ENCODE data around the gene TSPAN6. TPM values are rescaled to one million over a fixed set of nuclear protein-coding genes. Genes with fewer than 3 reads are reported as not detected.
A peak's percentile ranks its signal among the peaks of the same experiment; 100 is the strongest.

Gene TSPAN6
- total RNA-seq, 2 experiments from 2014 or later, result not detected

DNA sequence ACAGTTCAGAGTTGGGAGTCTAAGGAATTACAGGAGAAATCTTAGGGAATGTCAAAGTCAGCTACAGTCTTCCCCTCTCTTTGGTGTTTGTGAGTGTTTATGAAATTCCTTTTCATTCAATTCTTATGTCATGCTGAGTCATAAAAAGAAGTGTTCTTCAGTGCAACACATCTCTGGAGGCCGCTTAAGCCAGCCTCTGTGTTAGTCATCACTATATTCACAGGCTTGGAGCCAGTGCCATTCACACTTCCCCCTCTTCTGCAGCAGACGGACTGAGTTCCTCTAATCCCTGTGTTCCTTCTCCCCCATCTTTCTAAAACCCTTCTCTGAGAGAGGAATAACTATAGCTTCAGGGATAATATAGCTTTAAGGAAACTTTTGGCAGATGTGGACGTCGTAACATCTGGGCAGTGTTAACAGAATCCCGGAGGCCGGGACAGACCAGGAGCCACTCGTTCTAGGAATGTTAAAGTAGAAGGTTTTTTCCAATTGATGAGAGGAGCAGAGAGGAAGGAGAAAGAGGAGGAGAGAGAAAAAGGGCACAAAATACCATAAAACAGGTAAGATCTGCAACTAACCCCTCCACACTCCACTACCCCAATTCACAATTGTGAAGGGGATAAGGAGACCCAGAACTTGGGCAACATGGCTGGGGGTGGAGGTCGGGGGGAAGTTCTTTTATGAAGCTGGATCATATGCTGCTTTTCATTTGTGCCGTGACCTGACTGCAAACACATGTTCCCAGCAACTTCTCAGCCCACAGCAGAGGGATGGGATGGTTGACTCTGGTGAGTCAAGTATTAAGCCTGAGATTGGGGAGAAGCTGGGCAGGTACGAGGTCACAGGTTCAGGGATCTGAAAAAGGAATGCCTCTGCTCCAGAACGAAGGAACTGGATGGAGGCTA is 7.6 kb upstream of the TSPAN6 start, which contains the start of gene SRPX2:
SRPX2 (plus strand) TSS at position 244 of the 905 bp plus-strand sequence. CDS start 2,124 bp downstream, outside the sequence.
- no peak for ATAC-seq
- POLR2A ChIA-PET, result no interaction called here
- Mint-ChIP-seq H3K9me3 (ENCODE audit: insufficient read depth) (no peaks in the 10 kb centered on the region), H3K36me3 (ENCODE audit: low read depth) (no peaks in the 10 kb centered on the region), H3K4me3 (no peak within 1 kb of the TSS), H3K4me1 (ENCODE audit: low read depth) (no peaks in the 10 kb centered on the region), H3K27ac (no peak within 1 kb of the TSS), H3K27me3 (ENCODE audit: low read depth) (peaks cover 7% of the 10 kb centered on the region)
- CTCF ChIA-PET, result no interaction called here
- DNase-seq, result no peak

DNA sequence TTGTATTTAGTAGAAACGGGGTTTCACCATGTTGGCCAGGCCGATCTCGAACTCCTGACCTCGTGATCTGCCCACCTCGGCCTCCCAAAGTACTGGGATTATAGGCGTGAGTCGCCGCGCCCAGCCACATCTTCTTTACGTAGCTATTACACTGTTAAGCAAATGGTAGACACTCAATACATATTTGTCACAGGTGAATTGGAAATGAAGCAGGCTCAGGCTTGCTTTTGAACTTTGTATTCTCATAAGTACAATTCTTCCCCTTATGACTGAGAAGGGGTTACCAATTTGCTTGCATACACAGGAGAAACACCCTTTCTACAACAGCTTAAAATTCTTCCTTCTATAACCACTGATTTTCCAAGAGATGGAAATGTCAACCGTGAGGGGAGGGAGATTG is 6.6 kb upstream of the TSPAN6 start:
- ChIA-PET POLR2A (no interaction called here), CTCF (no interaction called here)
- no peaks in the 10 kb centered on the region for H3K4me1 Mint-ChIP-seq (ENCODE audit: low read depth)
- H3K27me3 Mint-ChIP-seq (ENCODE audit: low read depth), result peaks cover 7% of the 10 kb centered on the region
- no peaks in the 10 kb centered on the region for H3K36me3 Mint-ChIP-seq (ENCODE audit: low read depth)
- H3K4me3 Mint-ChIP-seq, result no peak overlapping the region
- H3K9me3 Mint-ChIP-seq (ENCODE audit: insufficient read depth), result no peaks in the 10 kb centered on the region
- H3K27ac Mint-ChIP-seq, result no peak overlapping the region
- ATAC-seq (no peak), DNase-seq (no peak)

DNA sequence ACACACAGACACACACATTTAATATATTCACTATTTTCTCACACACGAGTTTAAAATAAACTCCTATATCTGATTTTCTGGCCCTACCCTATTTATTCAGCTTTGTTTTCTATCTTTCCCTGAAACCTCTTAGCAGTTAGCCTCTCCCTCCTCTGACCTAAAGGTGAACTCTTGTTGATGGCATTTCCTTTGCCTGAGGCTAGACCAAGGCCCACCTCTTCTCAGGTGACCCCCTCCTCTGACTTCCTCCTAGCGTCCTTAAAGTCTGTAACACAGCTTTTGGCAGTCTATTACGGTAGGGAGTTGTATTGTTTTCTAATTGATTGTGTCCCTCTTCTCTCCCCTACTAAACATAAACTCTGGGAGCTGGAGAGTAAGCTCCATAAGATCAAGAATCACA is 5.7 kb upstream of the TSPAN6 start:
- ATAC-seq, result no peak
- Mint-ChIP-seq H3K27me3 (ENCODE audit: low read depth) (peaks cover 7% of the 10 kb centered on the region), H3K36me3 (ENCODE audit: low read depth) (no peaks in the 10 kb centered on the region), H3K4me1 (ENCODE audit: low read depth) (no peaks in the 10 kb centered on the region), H3K9me3 (ENCODE audit: insufficient read depth) (no peaks in the 10 kb centered on the region), H3K4me3 (no peak overlapping the region), H3K27ac (no peak overlapping the region)
- DNase-seq, result no peak
- ChIA-PET POLR2A (interaction anchor here (0.6 kb wide), 1 partner anchor 79 kb away, joined by 4 read pairs; no protein-coding TSS in a partner anchor), CTCF (no interaction called here)

DNA sequence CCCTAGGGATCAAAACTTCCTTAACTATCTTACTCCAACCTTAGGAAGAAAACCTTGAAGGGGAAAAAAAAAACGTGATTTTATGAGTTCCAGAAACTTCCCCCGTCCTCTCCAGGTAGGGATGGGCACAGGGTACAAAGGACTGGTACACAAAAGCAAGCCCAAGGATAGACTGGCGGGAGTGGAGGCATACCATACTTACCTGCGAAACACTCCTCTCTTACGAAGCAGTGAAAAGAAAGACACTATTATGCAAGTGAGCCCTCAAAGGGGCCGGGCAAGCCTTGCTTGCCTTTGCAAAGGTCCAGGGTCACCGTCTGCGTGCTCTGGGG is 651 bp downstream of the TSPAN6 start:
- H3K27ac Mint-ChIP-seq, result no peak overlapping the region
- DNase-seq (no peak), ATAC-seq (no peak)
- peaks cover 3% of the 10 kb centered on the region for H3K4me1 Mint-ChIP-seq (ENCODE audit: low read depth)
- H3K27me3 Mint-ChIP-seq (ENCODE audit: low read depth), result peaks cover 20% of the 10 kb centered on the region
- POLR2A ChIA-PET, result no interaction called here
- H3K36me3 Mint-ChIP-seq (ENCODE audit: low read depth), result no peaks in the 10 kb centered on the region
- H3K9me3 Mint-ChIP-seq (ENCODE audit: insufficient read depth), result no peaks in the 10 kb centered on the region
- CTCF ChIA-PET, result interaction anchor here (0.6 to 2.1 kb wide), 3 partner anchors 13 to 53 kb away, joined by 3 to 8 read pairs (median 3); no protein-coding TSS in a partner anchor
- H3K4me3 Mint-ChIP-seq, result peak overlapping the region; percentile 78

DNA sequence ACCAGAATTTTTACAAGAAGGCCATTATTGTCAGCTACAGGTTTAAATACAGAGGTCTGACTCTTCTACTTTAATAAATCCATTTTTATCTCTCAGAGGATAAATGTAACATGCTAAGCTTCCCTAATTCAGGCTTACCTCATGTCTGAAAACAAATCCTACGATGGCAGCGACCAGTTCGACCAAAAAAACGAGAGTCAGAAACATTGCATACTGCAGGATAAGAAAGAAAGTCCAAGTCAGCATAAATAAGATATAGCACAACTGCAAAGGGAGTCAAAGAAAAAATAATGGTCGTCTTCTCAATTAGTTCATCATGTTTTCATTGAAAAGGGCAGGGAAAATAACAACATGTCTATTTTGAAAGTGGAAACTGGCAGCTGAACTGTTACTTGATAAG is 1.6 kb downstream of the TSPAN6 start:
- H3K27me3 Mint-ChIP-seq (ENCODE audit: low read depth), result peaks cover 23% of the 10 kb centered on the region
- no peak for DNase-seq
- no peak overlapping the region for H3K27ac Mint-ChIP-seq
- H3K4me1 Mint-ChIP-seq (ENCODE audit: low read depth), result peaks cover 3% of the 10 kb centered on the region
- H3K4me3 Mint-ChIP-seq, result no peak overlapping the region
- POLR2A ChIA-PET, result no interaction called here
- H3K9me3 Mint-ChIP-seq (ENCODE audit: insufficient read depth), result no peaks in the 10 kb centered on the region
- no peaks in the 10 kb centered on the region for H3K36me3 Mint-ChIP-seq (ENCODE audit: low read depth)
- CTCF ChIA-PET, result no interaction called here
- no peak for ATAC-seq

DNA sequence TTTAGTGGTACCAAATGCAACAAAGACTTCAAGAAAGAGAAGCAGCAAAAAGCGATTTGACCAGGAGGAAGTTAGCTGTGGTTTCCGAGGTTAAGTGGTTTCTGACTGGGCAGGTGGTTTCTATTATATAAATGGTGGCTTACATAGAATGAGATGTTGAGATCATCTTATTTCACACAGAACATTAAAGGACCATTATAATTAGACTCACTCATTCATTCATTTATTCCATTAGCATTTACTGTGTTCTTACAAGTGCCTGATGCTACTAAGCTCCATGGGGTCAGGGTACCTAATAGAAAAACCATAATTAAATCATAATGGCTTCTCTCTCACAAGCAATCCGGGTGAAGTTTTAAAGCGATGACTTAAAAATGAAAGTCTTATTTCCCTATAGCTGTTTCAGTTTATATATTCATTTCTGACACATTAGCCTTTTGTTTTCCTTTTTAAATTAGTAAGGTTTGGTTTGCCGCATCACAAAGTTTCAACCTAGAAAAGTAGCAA is 10.6 kb downstream of the TSPAN6 start:
- POLR2A ChIA-PET, result no interaction called here
- H3K9me3 Mint-ChIP-seq (ENCODE audit: insufficient read depth), result no peaks in the 10 kb centered on the region
- H3K4me1 Mint-ChIP-seq (ENCODE audit: low read depth), result peaks cover 10% of the 10 kb centered on the region
- H3K4me3 Mint-ChIP-seq, result no peak overlapping the region
- H3K27me3 Mint-ChIP-seq (ENCODE audit: low read depth), result peaks cover 9% of the 10 kb centered on the region
- no peaks in the 10 kb centered on the region for H3K36me3 Mint-ChIP-seq (ENCODE audit: low read depth)
- ATAC-seq (no peak), DNase-seq (peak; percentile 39)
- peak overlapping the region; percentile 20 for H3K27ac Mint-ChIP-seq
- CTCF ChIA-PET, result interaction anchor here (0.8 kb wide), 1 partner anchor 45 kb away, joined by 3 read pairs; no protein-coding TSS in a partner anchor

DNA sequence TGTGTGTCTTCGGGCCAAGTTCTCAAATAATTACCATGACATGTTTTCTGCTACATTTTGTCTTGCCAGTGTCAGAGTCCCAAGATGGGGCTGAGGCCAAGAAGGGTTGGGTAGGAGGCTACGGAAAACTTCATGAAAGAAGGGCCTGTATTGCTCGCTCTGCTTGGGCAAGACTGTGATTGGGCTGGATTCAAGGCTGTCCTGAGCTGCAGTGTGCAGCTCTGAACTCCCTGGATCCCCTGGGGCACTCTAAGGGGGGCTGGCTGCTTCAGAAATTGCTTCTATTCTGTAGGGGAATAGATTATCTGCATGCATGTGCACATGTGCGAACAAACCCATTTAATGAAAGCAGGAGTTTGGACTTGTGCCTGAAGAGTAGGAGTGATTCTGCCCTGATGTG is 13.6 kb downstream of the TSPAN6 start:
- Mint-ChIP-seq H3K27ac (no peak overlapping the region), H3K4me3 (no peak overlapping the region), H3K27me3 (ENCODE audit: low read depth) (peaks cover 6% of the 10 kb centered on the region), H3K36me3 (ENCODE audit: low read depth) (no peaks in the 10 kb centered on the region), H3K9me3 (ENCODE audit: insufficient read depth) (no peaks in the 10 kb centered on the region), H3K4me1 (ENCODE audit: low read depth) (peaks cover 10% of the 10 kb centered on the region)
- ChIA-PET CTCF (no interaction called here), POLR2A (no interaction called here)
- DNase-seq, result no peak
- ATAC-seq, result no peak

DNA sequence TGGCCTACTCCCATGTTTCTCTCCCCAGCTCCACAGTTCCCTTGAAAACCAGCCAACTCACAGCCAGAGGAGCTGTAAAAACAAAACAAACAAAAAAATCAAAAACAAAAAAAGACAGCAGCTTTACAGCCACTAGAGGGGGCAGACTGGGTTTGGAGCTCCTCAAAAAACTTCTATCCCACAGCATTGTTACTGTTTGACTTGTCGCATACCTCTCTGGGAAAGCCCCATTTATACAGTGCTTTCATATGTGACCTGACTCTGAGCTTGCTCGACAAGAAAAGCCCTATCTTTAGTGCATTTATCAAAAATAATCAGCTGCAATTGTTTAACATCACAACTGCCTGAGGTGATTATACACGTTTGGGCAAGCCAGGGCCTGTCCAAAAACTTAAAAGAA is 21.6 kb downstream of the TSPAN6 start:
- POLR2A ChIA-PET, result no interaction called here
- Mint-ChIP-seq H3K36me3 (ENCODE audit: low read depth) (no peaks in the 10 kb centered on the region), H3K9me3 (ENCODE audit: insufficient read depth) (no peaks in the 10 kb centered on the region), H3K27ac (no peak overlapping the region), H3K27me3 (ENCODE audit: low read depth) (peaks cover 7% of the 10 kb centered on the region), H3K4me1 (ENCODE audit: low read depth) (no peaks in the 10 kb centered on the region), H3K4me3 (no peak overlapping the region)
- no peak for DNase-seq
- ATAC-seq, result no peak
- CTCF ChIA-PET, result interaction anchor here (0.6 to 1.5 kb wide), 6 partner anchors 8 to 130 kb away, joined by 3 to 8 read pairs (median 3); partner anchors contain the start of gene TSPAN6

DNA sequence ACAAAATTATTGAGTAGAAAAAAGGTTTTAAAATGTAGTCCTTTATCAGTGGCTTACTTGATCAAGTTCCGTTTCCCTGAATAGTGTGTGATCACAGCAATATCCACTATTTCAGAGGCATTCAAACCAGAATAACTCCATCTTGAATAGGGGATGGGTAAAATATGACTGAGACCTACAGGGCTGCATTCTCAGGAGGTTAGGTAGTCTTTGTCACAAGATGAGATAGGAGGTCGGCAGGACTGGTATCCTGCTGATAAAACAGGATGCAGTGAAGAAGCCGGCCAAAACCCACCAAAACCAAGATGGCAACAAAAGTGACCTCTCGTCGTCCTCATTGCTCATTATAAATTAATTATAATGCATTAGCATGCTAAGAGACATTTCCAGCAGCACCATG is 24.7 kb downstream of the TSPAN6 start:
- Mint-ChIP-seq H3K4me1 (ENCODE audit: low read depth) (peaks cover 2% of the 10 kb centered on the region), H3K36me3 (ENCODE audit: low read depth) (no peaks in the 10 kb centered on the region)

DNA sequence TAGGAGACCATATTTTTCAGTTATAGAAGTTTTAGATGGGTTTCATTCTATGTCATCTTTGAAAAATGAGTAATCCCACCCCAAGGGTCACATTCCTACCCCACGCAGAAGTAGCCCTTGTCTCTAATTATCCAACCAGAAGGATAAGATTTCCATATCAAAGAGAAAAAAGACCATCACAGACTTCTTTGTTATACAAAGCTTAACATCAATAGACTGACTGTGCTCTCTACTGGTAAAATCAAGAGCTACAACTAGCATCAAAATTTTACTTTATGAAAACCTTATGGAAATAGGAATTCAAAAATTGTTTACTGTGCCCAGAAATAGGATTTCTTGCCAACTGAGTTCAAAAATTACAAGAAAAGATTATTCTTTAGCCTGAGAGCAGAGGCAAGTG is 27.0 kb downstream of the TSPAN6 start:
- H3K36me3 Mint-ChIP-seq (ENCODE audit: low read depth), result no peaks in the 10 kb centered on the region
- no peaks in the 10 kb centered on the region for H3K9me3 Mint-ChIP-seq (ENCODE audit: insufficient read depth)
- ChIA-PET CTCF (interaction anchor here (1.0 to 1.5 kb wide), 2 partner anchors 97 to 100 kb away, joined by 3 to 4 read pairs; no protein-coding TSS in a partner anchor), POLR2A (no interaction called here)
- ATAC-seq (no peak), DNase-seq (no peak)
- H3K27me3 Mint-ChIP-seq (ENCODE audit: low read depth), result peaks cover 7% of the 10 kb centered on the region
- H3K27ac Mint-ChIP-seq, result no peak overlapping the region
- H3K4me3 Mint-ChIP-seq, result no peak overlapping the region
- H3K4me1 Mint-ChIP-seq (ENCODE audit: low read depth), result peaks cover 9% of the 10 kb centered on the region

More for the DNA sequence above, 24.7 kb downstream of the TSPAN6 start:
- H3K27ac Mint-ChIP-seq, result no peak overlapping the region
- H3K4me3 Mint-ChIP-seq, result no peak overlapping the region
- peaks cover 5% of the 10 kb centered on the region for H3K27me3 Mint-ChIP-seq (ENCODE audit: low read depth)
- ATAC-seq (no peak), DNase-seq (no peak)
- H3K9me3 Mint-ChIP-seq (ENCODE audit: insufficient read depth), result no peaks in the 10 kb centered on the region
- CTCF ChIA-PET, result no interaction called here
- POLR2A ChIA-PET, result no interaction called here

DNA sequence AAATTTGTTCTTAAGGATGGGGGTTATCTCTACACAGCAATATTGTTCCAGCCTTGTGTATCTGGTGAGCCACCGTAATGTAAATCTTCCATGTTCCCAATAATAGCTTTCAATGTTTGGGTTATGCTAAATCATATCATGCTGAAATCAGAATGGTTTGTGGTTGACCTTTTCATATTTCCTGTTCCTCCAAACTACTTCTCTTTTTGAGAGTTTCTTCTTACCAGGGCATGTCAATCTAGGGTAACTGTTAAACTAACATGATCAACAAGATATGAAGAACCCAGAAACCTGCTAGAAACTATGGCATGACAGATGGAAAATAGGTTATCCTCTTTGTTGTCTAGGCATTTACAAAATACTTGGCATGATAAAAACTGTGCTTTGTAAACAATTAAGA is 29.9 kb downstream of the TSPAN6 start:
- ChIA-PET POLR2A (no interaction called here), CTCF (interaction anchor here (0.8 kb wide), 1 partner anchor 8 kb away, joined by 3 read pairs; no protein-coding TSS in a partner anchor)
- Mint-ChIP-seq H3K27me3 (ENCODE audit: low read depth) (peaks cover 7% of the 10 kb centered on the region), H3K36me3 (ENCODE audit: low read depth) (no peaks in the 10 kb centered on the region), H3K27ac (no peak overlapping the region), H3K9me3 (ENCODE audit: insufficient read depth) (no peaks in the 10 kb centered on the region), H3K4me1 (ENCODE audit: low read depth) (peaks cover 9% of the 10 kb centered on the region), H3K4me3 (no peak overlapping the region)
- ATAC-seq, result no peak
- DNase-seq, result no peak

DNA sequence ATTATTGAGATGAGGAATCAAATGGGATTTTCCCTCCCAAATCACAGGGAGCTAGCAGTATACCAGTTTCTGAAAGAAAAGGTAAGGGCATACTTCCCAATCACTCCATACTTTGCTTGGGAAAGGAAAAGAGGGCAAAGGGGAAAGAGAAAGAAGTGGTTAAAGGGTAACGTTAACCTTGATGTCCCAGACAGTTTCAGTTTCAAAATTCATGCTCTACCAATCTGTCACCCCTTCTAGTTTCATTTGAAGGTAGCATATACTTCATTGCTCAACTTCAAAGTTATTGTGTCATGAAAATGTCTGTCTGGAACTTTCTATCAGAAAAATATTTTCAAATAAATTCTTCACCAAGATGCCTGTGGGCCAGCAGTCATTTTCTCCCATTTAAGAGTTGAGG is 35.8 kb downstream of the TSPAN6 start:
- Mint-ChIP-seq H3K4me3 (no peak overlapping the region), H3K27me3 (ENCODE audit: low read depth) (peaks cover 4% of the 10 kb centered on the region), H3K9me3 (ENCODE audit: insufficient read depth) (no peaks in the 10 kb centered on the region), H3K27ac (no peak overlapping the region), H3K36me3 (ENCODE audit: low read depth) (no peaks in the 10 kb centered on the region), H3K4me1 (ENCODE audit: low read depth) (no peaks in the 10 kb centered on the region)
- ChIA-PET CTCF (no interaction called here), POLR2A (no interaction called here)
- ATAC-seq (no peak), DNase-seq (no peak)

Measured in activated CD8-positive, alpha-beta T cell treated with anti-CD3 and anti-CD28 coated beads, Interleukin-2, amount 10 ng/mL, durations not matched to agents 7 days and 5 days (primary cell).